GM23338 (cell line): ENCODE measurements around the gene ADAM8. TPM values are rescaled to one million over a fixed set of nuclear protein-coding genes. Genes with fewer than 3 reads are reported as not detected.

Experiments
- ATAC-seq: fragments of 200-7000 bp; cut with Tn5 transposase; 3 replicates; pipeline ENCODE4 v1.9.1; 2020
- DNase-seq: peaks from one replicate; pipeline ENCODE4 v3.0.0-alpha.2; 2015; ENCODE audit warnings: low spot score
- H2AFZ ChIP-seq: fragments of 200-600 bp; sonication (generic); 2 replicates; pipeline ENCODE4 v1.8.0; 2016; ENCODE audit warnings: antibody characterized with exemption, mild to moderate bottlenecking, moderate library complexity
- H3F3A ChIP-seq: fragments of 200-600 bp; sonication (generic); replicated peaks from 2 replicates; pipeline ENCODE4 v1.8.0; 2017; ENCODE audit warnings: antibody characterized with exemption, mixed run types, low read depth
- H3K27ac ChIP-seq: fragments of 200-600 bp; sonication (generic); 2 replicates; pipeline ENCODE4 v1.6.1; 2016; ENCODE audit warnings: low read depth
- H3K27me3 ChIP-seq: fragments of 200-600 bp; sonication (generic); 2 replicates; pipeline ENCODE4 v1.8.0; 2016; ENCODE audit warnings: mild to moderate bottlenecking, mixed run types, moderate library complexity; ENCODE audit not compliant: insufficient read depth
- H3K36me3 ChIP-seq: fragments of 200-600 bp; sonication (generic); 2 replicates; pipeline ENCODE4 v1.8.0; 2016; ENCODE audit warnings: mild to moderate bottlenecking; ENCODE audit not compliant: insufficient read depth
- H3K4me1 ChIP-seq: fragments of 200-600 bp; sonication (generic); 2 replicates; pipeline ENCODE4 v1.8.0; 2016; ENCODE audit warnings: mild to moderate bottlenecking, moderate library complexity; ENCODE audit not compliant: insufficient read depth
- H3K4me2 ChIP-seq: fragments of 200-600 bp; sonication (generic); 2 replicates; pipeline ENCODE4 v1.7.1; 2017; ENCODE audit warnings: mixed run types
- H3K4me3 ChIP-seq: fragments of 200-600 bp; sonication (generic); 2 replicates; pipeline ENCODE4 v1.6.1; 2016; ENCODE audit warnings: mixed run types
- H3K79me2 ChIP-seq: fragments of 200-600 bp; sonication (generic); replicated peaks from 2 replicates; pipeline ENCODE4 v1.8.0; 2017; ENCODE audit warnings: mild to moderate bottlenecking; ENCODE audit not compliant: insufficient read depth
- H3K9me2 ChIP-seq: fragments of 200-600 bp; sonication (generic); 2 replicates; pipeline ENCODE4 v1.8.0; 2017; ENCODE audit not compliant: insufficient read depth
- H4K20me1 ChIP-seq: fragments of 200-600 bp; sonication (generic); replicated peaks from 2 replicates; pipeline ENCODE4 v1.8.0; 2017; ENCODE audit warnings: mild to moderate bottlenecking; ENCODE audit not compliant: insufficient read depth
- H3K27ac Mint-ChIP-seq: 2 replicates; pipeline ENCODE4 v1.8.0; 2020; ENCODE audit warnings: inconsistent platforms, mild to moderate bottlenecking, moderate library complexity, mixed read lengths
- H3K27me3 Mint-ChIP-seq: 3 replicates; pipeline ENCODE4 v1.8.0; 2022; ENCODE audit warnings: low read depth, mild to moderate bottlenecking, moderate library complexity, mixed read lengths, inconsistent platforms; ENCODE audit not compliant: insufficient read depth, poor library complexity
- H3K36me3 Mint-ChIP-seq: 3 replicates; pipeline ENCODE4 v1.8.0; 2021; ENCODE audit warnings: low read depth, mild to moderate bottlenecking, inconsistent platforms, moderate library complexity, mixed read lengths
- H3K4me1 Mint-ChIP-seq: 3 replicates; pipeline ENCODE4 v1.8.0; 2020; ENCODE audit warnings: mild to moderate bottlenecking, inconsistent platforms, mixed read lengths
- H3K4me3 Mint-ChIP-seq: 3 replicates; pipeline ENCODE4 v1.8.0; 2021; ENCODE audit warnings: moderate library complexity, mild to moderate bottlenecking, inconsistent platforms, mixed read lengths
- H3K9me3 Mint-ChIP-seq: 3 replicates; pipeline ENCODE4 v1.8.0; 2020; ENCODE audit warnings: moderate library complexity, mild to moderate bottlenecking, inconsistent platforms, mixed read lengths
- CREB1 ChIP-seq: fragments of 250-450 bp; sonication (Bioruptor Pico); IDR thresholded peaks from 2 replicates; pipeline ENCODE4 v1.5.0; 2020; ENCODE audit warnings: low read depth, mild to moderate bottlenecking, moderate library complexity
- EZH2 ChIP-seq: fragments of 200-600 bp; sonication (generic); IDR thresholded peaks from one replicate; pipeline ENCODE4 v1.8.0; 2017; ENCODE audit warnings: antibody characterized with exemption, mild to moderate bottlenecking, low read depth; ENCODE audit not compliant: unreplicated experiment
- EZH2phosphoT487 ChIP-seq: fragments of 200-600 bp; sonication (generic); IDR thresholded peaks from one replicate; pipeline ENCODE4 v1.8.1; 2018; ENCODE audit warnings: antibody characterized with exemption; ENCODE audit not compliant: unreplicated experiment
- NANOG ChIP-seq: IDR thresholded peaks from 2 replicates; pipeline ENCODE4 v1.6.1; 2016; ENCODE audit warnings: antibody characterized with exemption, borderline replicate concordance
- POLR2AphosphoS5 ChIP-seq: IDR thresholded peaks from 2 replicates; pipeline ENCODE4 v1.6.1; 2016; ENCODE audit warnings: antibody characterized with exemption, low read depth
- STAT1 ChIP-seq: IDR thresholded peaks from one replicate; pipeline ENCODE4 v1.6.1; 2016; ENCODE audit warnings: antibody characterized with exemption; ENCODE audit not compliant: unreplicated experiment
- ZNF114 ChIP-seq: fragments of 250-450 bp; sonication (Bioruptor Pico); IDR thresholded peaks from 2 replicates; pipeline ENCODE4 v1.5.0; 2020; ENCODE audit warnings: mild to moderate bottlenecking, moderate library complexity
- ZNF331 ChIP-seq: fragments of 250-450 bp; sonication (Bioruptor Pico); IDR thresholded peaks from 2 replicates; pipeline ENCODE4 v1.5.0; 2020; ENCODE audit warnings: low read depth, mild to moderate bottlenecking, moderate library complexity
- polyA plus RNA-seq: library from polyadenylated mRNA; unstranded; fragments of >200 nt; fragmentation: Nextera tagmentation; extraction: Ambion mirVana; gene quantifications from 2 replicates; pipeline ENCODE4 v1.2.1, GENCODE V29; 2016
- total RNA-seq: library from RNA; depleted of rRNA; stranded (reverse); fragments of >200 nt; shearing (Covaris generic); gene quantifications from 2 replicates; pipeline ENCODE4 v1.2.3, GENCODE V29; 2014
- TF ChIP-seq, protein P1 (sequence below), 2 experiments: fragments of 200-600 bp in 1 of 2; sonication (generic) in 1 of 2; conservative IDR thresholded peaks; 2 replicates each; pipeline versions ENCODE4 v1.5.1 to v1.6.1; 2016 to 2017; ENCODE audit warnings: antibody characterized with exemption in 2 of 2, low read depth in 2 of 2, mild to moderate bottlenecking in 2 of 2, moderate library complexity in 1 of 2
- TF ChIP-seq, protein P2 (sequence below): IDR thresholded peaks from one replicate; pipeline ENCODE4 v1.6.1; 2018; ENCODE audit warnings: antibody characterized with exemption; ENCODE audit not compliant: unreplicated experiment
- TF ChIP-seq, protein P3 (sequence below): IDR thresholded peaks from 2 replicates; pipeline ENCODE4 v1.6.1; 2016; ENCODE audit warnings: antibody characterized with exemption

Gene ADAM8
- total and polyA plus RNA-seq, 2 experiments from 2014 or later, result 1.9 to 5.5 TPM

DNA sequence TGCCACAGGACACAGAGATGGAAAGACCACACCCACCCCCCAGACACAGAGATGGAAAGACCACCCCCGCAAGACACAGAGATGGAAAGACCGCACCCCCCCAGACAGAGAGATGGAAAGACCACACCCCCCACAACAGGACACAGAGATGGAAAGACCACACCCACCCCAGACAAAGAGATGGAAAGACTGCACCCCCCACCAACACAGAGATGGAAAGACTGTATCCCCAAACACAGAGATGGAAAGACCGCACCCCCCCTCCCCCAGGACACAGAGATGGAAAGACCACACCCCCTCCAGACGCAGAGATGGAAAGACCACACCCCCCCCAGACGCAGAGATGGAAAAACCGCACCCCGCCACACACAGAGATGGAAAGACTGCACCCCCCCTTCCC, 40.1 kb upstream of the ADAM8 start:
- H3K4me1 Mint-ChIP-seq, result no peaks in the 10 kb centered on the region
- H4K20me1 ChIP-seq, result no peaks in the 10 kb centered on the region
- no peak overlapping the region for H3K27ac ChIP-seq
- no peak overlapping the region for H3K4me2 ChIP-seq
- peaks cover 24% of the 10 kb centered on the region for H3K27me3 Mint-ChIP-seq
- H3K9me2 ChIP-seq, result no peaks in the 10 kb centered on the region
- no peaks in the 10 kb centered on the region for H3F3A ChIP-seq
- peaks cover 4% of the 10 kb centered on the region; the same call in 2 of the 3 replicates for H3K9me3 Mint-ChIP-seq
- peaks cover 3% of the 10 kb centered on the region; the same call in 1 of the 2 replicates for H3K27me3 ChIP-seq
- H3K27ac Mint-ChIP-seq, result no peak overlapping the region
- no peaks in the 10 kb centered on the region for H3K4me1 ChIP-seq
- peaks cover 6% of the 10 kb centered on the region for H3K36me3 Mint-ChIP-seq
- no peaks in the 10 kb centered on the region for H3K36me3 ChIP-seq
- no peaks in the 10 kb centered on the region for H3K79me2 ChIP-seq
- H3K4me3 Mint-ChIP-seq, result no peak overlapping the region
- no peak for ATAC-seq
- no peak overlapping the region for H2AFZ ChIP-seq
- TF ChIP-seq, protein P1, sequence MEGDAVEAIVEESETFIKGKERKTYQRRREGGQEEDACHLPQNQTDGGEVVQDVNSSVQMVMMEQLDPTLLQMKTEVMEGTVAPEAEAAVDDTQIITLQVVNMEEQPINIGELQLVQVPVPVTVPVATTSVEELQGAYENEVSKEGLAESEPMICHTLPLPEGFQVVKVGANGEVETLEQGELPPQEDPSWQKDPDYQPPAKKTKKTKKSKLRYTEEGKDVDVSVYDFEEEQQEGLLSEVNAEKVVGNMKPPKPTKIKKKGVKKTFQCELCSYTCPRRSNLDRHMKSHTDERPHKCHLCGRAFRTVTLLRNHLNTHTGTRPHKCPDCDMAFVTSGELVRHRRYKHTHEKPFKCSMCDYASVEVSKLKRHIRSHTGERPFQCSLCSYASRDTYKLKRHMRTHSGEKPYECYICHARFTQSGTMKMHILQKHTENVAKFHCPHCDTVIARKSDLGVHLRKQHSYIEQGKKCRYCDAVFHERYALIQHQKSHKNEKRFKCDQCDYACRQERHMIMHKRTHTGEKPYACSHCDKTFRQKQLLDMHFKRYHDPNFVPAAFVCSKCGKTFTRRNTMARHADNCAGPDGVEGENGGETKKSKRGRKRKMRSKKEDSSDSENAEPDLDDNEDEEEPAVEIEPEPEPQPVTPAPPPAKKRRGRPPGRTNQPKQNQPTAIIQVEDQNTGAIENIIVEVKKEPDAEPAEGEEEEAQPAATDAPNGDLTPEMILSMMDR (conservative IDR thresholded peaks at IDR 0.05; ENCODE audit: low read depth in 2 of 2), result no peak
- TF ChIP-seq ZNF331 (CRISPR knock-in tag) (no peak), EZH2 (no peak), STAT1 (no peak), NANOG (no peak), ZNF114 (no peak), EZH2phosphoT487 (no peak), POLR2AphosphoS5 (no peak), CREB1 (no peak)
- TF ChIP-seq, protein P2, sequence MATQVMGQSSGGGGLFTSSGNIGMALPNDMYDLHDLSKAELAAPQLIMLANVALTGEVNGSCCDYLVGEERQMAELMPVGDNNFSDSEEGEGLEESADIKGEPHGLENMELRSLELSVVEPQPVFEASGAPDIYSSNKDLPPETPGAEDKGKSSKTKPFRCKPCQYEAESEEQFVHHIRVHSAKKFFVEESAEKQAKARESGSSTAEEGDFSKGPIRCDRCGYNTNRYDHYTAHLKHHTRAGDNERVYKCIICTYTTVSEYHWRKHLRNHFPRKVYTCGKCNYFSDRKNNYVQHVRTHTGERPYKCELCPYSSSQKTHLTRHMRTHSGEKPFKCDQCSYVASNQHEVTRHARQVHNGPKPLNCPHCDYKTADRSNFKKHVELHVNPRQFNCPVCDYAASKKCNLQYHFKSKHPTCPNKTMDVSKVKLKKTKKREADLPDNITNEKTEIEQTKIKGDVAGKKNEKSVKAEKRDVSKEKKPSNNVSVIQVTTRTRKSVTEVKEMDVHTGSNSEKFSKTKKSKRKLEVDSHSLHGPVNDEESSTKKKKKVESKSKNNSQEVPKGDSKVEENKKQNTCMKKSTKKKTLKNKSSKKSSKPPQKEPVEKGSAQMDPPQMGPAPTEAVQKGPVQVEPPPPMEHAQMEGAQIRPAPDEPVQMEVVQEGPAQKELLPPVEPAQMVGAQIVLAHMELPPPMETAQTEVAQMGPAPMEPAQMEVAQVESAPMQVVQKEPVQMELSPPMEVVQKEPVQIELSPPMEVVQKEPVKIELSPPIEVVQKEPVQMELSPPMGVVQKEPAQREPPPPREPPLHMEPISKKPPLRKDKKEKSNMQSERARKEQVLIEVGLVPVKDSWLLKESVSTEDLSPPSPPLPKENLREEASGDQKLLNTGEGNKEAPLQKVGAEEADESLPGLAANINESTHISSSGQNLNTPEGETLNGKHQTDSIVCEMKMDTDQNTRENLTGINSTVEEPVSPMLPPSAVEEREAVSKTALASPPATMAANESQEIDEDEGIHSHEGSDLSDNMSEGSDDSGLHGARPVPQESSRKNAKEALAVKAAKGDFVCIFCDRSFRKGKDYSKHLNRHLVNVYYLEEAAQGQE, result no peak
- TF ChIP-seq, protein P3, sequence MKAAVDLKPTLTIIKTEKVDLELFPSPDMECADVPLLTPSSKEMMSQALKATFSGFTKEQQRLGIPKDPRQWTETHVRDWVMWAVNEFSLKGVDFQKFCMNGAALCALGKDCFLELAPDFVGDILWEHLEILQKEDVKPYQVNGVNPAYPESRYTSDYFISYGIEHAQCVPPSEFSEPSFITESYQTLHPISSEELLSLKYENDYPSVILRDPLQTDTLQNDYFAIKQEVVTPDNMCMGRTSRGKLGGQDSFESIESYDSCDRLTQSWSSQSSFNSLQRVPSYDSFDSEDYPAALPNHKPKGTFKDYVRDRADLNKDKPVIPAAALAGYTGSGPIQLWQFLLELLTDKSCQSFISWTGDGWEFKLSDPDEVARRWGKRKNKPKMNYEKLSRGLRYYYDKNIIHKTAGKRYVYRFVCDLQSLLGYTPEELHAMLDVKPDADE, result no peak
- no peak overlapping the region for H3K4me3 ChIP-seq
- DNase-seq, result no peak
